ENCODE results near the gene SETD4. TPM values are rescaled to one million over a fixed set of nuclear protein-coding genes. Genes with fewer than 3 reads are reported as not detected.

SETD4 gene
- total RNA-seq, 2 donors from 2014 or later = 16.5 to 19.1 TPM

- H3K9me3 ChIP-seq (ENCODE audit: control insufficient read depth, low read length, poor library complexity, severe bottlenecking) = no peaks in the 10 kb centered on the region
- H3K36me3 Mint-ChIP-seq (ENCODE audit: low read depth) = peaks cover 7% of the 10 kb centered on the region
- ATAC-seq (no peak), DNase-seq (no peak)
- peaks cover 23% of the 10 kb centered on the region for H3K4me1 Mint-ChIP-seq
- H3K27ac Mint-ChIP-seq = no peak overlapping the region
- no peak overlapping the region for H3K4me3 Mint-ChIP-seq
- H3K27me3 Mint-ChIP-seq = peaks cover 14% of the 10 kb centered on the region
Measured at GRCh38 chr21:36073181-36073580, 12.9 kb upstream of the SETD4 start.

GRCh38 chr21:36072453-36073162 lies 12.3 kb upstream of the SETD4 start:
- DNase-seq = no peak
- H3K36me3 Mint-ChIP-seq (ENCODE audit: low read depth) = peaks cover 7% of the 10 kb centered on the region
- no peak overlapping the region for H3K4me3 Mint-ChIP-seq
- H3K27me3 Mint-ChIP-seq = peaks cover 14% of the 10 kb centered on the region
- ATAC-seq = no peak
- no peak overlapping the region for H3K27ac Mint-ChIP-seq
- no peaks in the 10 kb centered on the region for H3K9me3 ChIP-seq (ENCODE audit: control insufficient read depth, low read length, poor library complexity, severe bottlenecking)
- peaks cover 23% of the 10 kb centered on the region for H3K4me1 Mint-ChIP-seq

- ATAC-seq (no peak), DNase-seq (no peak)
- no peaks in the 10 kb centered on the region for H3K9me3 ChIP-seq (ENCODE audit: control insufficient read depth, low read length, poor library complexity, severe bottlenecking)
- H3K36me3 Mint-ChIP-seq (ENCODE audit: low read depth) = peaks cover 7% of the 10 kb centered on the region
- no peak overlapping the region for H3K27ac Mint-ChIP-seq
- H3K4me3 Mint-ChIP-seq = peak overlapping the region; percentile 89
- peaks cover 23% of the 10 kb centered on the region for H3K4me1 Mint-ChIP-seq
- H3K27me3 Mint-ChIP-seq = peaks cover 13% of the 10 kb centered on the region
Measured at GRCh38 chr21:36070999-36071398, 10.7 kb upstream of the SETD4 start.

- H3K9me3 ChIP-seq (ENCODE audit: control insufficient read depth, low read length, poor library complexity, severe bottlenecking) = no peaks in the 10 kb centered on the region
- H3K4me3 Mint-ChIP-seq = peak within 1 kb of the TSS; percentile 89
- H3K4me1 Mint-ChIP-seq = peaks cover 23% of the 10 kb centered on the region
- H3K27ac Mint-ChIP-seq = peak within 1 kb of the TSS; percentile 4
- peaks cover 7% of the 10 kb centered on the region for H3K36me3 Mint-ChIP-seq (ENCODE audit: low read depth)
- peak; percentile 96 for ATAC-seq
- peaks cover 7% of the 10 kb centered on the region for H3K27me3 Mint-ChIP-seq
- DNase-seq = peak; percentile 62 to 78 (median 78)
Measured at GRCh38 chr21:36069713-36070583, 9.6 kb upstream of the SETD4 start, which contains the start of gene CBR1. TSS of gene CBR1 (plus strand) at chr21:36070024. CDS start at chr21:36070116, 92 bp downstream.

- H3K4me3 Mint-ChIP-seq = no peak overlapping the region
- peaks cover 11% of the 10 kb centered on the region for H3K27me3 Mint-ChIP-seq
- peaks cover 7% of the 10 kb centered on the region for H3K36me3 Mint-ChIP-seq (ENCODE audit: low read depth)
- no peak for ATAC-seq
- H3K27ac Mint-ChIP-seq = no peak overlapping the region
- H3K4me1 Mint-ChIP-seq = peaks cover 23% of the 10 kb centered on the region
- no peaks in the 10 kb centered on the region for H3K9me3 ChIP-seq (ENCODE audit: control insufficient read depth, low read length, poor library complexity, severe bottlenecking)
- DNase-seq = no peak
Measured at GRCh38 chr21:36068748-36069398, 8.5 kb upstream of the SETD4 start.

- no peak for DNase-seq
- peaks cover 10% of the 10 kb centered on the region for H3K27me3 Mint-ChIP-seq
- no peak for ATAC-seq
- H3K4me3 Mint-ChIP-seq = no peak overlapping the region
- H3K36me3 Mint-ChIP-seq (ENCODE audit: low read depth) = no peaks in the 10 kb centered on the region
- no peak overlapping the region for H3K27ac Mint-ChIP-seq
- H3K9me3 ChIP-seq (ENCODE audit: control insufficient read depth, low read length, poor library complexity, severe bottlenecking) = no peaks in the 10 kb centered on the region
- H3K4me1 Mint-ChIP-seq = peaks cover 9% of the 10 kb centered on the region
Measured at GRCh38 chr21:36065497-36066036, 5.2 kb upstream of the SETD4 start.

GRCh38 chr21:36064085-36064460 lies 3.7 kb upstream of the SETD4 start:
- no peak overlapping the region for H3K27ac Mint-ChIP-seq
- H3K4me3 Mint-ChIP-seq = no peak overlapping the region
- ATAC-seq (no peak), DNase-seq (no peak)
- H3K4me1 Mint-ChIP-seq = peaks cover 7% of the 10 kb centered on the region
- H3K27me3 Mint-ChIP-seq = peaks cover 10% of the 10 kb centered on the region
- H3K9me3 ChIP-seq (ENCODE audit: control insufficient read depth, low read length, poor library complexity, severe bottlenecking) = no peaks in the 10 kb centered on the region
- no peaks in the 10 kb centered on the region for H3K36me3 Mint-ChIP-seq (ENCODE audit: low read depth)

GRCh38 chr21:36063375-36064084 lies 3.2 kb upstream of the SETD4 start:
- Mint-ChIP-seq H3K4me1 (peaks cover 7% of the 10 kb centered on the region), H3K4me3 (no peak overlapping the region), H3K36me3 (ENCODE audit: low read depth) (no peaks in the 10 kb centered on the region), H3K27me3 (peaks cover 10% of the 10 kb centered on the region), H3K27ac (peak overlapping the region; percentile 56)
- ATAC-seq (no peak), DNase-seq (no peak)
- no peaks in the 10 kb centered on the region for H3K9me3 ChIP-seq (ENCODE audit: control insufficient read depth, low read length, poor library complexity, severe bottlenecking)

- no peak for DNase-seq
- peaks cover 3% of the 10 kb centered on the region for H3K36me3 Mint-ChIP-seq (ENCODE audit: low read depth)
- peak overlapping the region; percentile 98 for H3K27ac Mint-ChIP-seq
- ATAC-seq = no peak
- peaks cover 15% of the 10 kb centered on the region for H3K4me1 Mint-ChIP-seq
- H3K27me3 Mint-ChIP-seq = peaks cover 10% of the 10 kb centered on the region
- H3K9me3 ChIP-seq (ENCODE audit: control insufficient read depth, low read length, poor library complexity, severe bottlenecking) = no peaks in the 10 kb centered on the region
- no peak overlapping the region for H3K4me3 Mint-ChIP-seq
Measured at GRCh38 chr21:36061445-36061844, 1.1 kb upstream of the SETD4 start.

- peak in 1 of 3 donors; percentile 15 for DNase-seq
- Mint-ChIP-seq H3K4me1 (peaks cover 12% of the 10 kb centered on the region), H3K27ac (peak overlapping the region; percentile 98), H3K36me3 (ENCODE audit: low read depth) (peaks cover 5% of the 10 kb centered on the region), H3K27me3 (peaks cover 10% of the 10 kb centered on the region), H3K4me3 (peak overlapping the region; percentile 93)
- no peaks in the 10 kb centered on the region for H3K9me3 ChIP-seq (ENCODE audit: control insufficient read depth, low read length, poor library complexity, severe bottlenecking)
- ATAC-seq = no peak
Measured at GRCh38 chr21:36059823-36060158, 535 bp downstream of the SETD4 start.

- DNase-seq = no peak
- no peaks in the 10 kb centered on the region for H3K9me3 ChIP-seq (ENCODE audit: control insufficient read depth, low read length, poor library complexity, severe bottlenecking)
- no peak for ATAC-seq
- H3K4me1 Mint-ChIP-seq = peaks cover 12% of the 10 kb centered on the region
- no peak overlapping the region for H3K4me3 Mint-ChIP-seq
- H3K36me3 Mint-ChIP-seq (ENCODE audit: low read depth) = peaks cover 7% of the 10 kb centered on the region
- H3K27me3 Mint-ChIP-seq = no peaks in the 10 kb centered on the region
- H3K27ac Mint-ChIP-seq = no peak overlapping the region
Measured at GRCh38 chr21:36055551-36055950, 4.8 kb downstream of the SETD4 start.

GRCh38 chr21:36053715-36054062 lies 6.6 kb downstream of the SETD4 start:
- peak overlapping the region; percentile 32 for H3K27ac Mint-ChIP-seq

More at GRCh38 chr21:36053715-36054062, 6.6 kb downstream of the SETD4 start:
- no peaks in the 10 kb centered on the region for H3K9me3 ChIP-seq (ENCODE audit: control insufficient read depth, low read length, poor library complexity, severe bottlenecking)
- no peak overlapping the region for H3K4me3 Mint-ChIP-seq
- DNase-seq (no peak), ATAC-seq (no peak)
- H3K4me1 Mint-ChIP-seq = peaks cover 11% of the 10 kb centered on the region
- H3K36me3 Mint-ChIP-seq (ENCODE audit: low read depth) = peaks cover 8% of the 10 kb centered on the region
- no peaks in the 10 kb centered on the region for H3K27me3 Mint-ChIP-seq

All from T-helper 17 cell (primary cell).